ENCODE data around the gene CDH16. TPM values are rescaled to one million over a fixed set of nuclear protein-coding genes. Genes with fewer than 3 reads are reported as not detected.

Gene CDH16
- total RNA-seq, 1 experiment from 2014 or later: not detected

GRCh38 chr16:66917741-66918140 is 944 bp downstream of the CDH16 start:
- DNase-seq: no peak
- Mint-ChIP-seq H3K9me3 (ENCODE audit: low read depth, unreplicated experiment) (no peaks in the 10 kb centered on the region), H3K27ac (ENCODE audit: unreplicated experiment) (no peak overlapping the region), H3K27me3 (ENCODE audit: unreplicated experiment) (peaks cover 33% of the 10 kb centered on the region), H3K4me3 (ENCODE audit: low read depth, unreplicated experiment) (no peak overlapping the region), H3K36me3 (ENCODE audit: insufficient read depth, unreplicated experiment) (no peaks in the 10 kb centered on the region), H3K4me1 (ENCODE audit: low read depth, unreplicated experiment) (no peaks in the 10 kb centered on the region)
- CTCF ChIA-PET: no interaction called here
- intact Hi-C loops (cut with micrococcal nuclease; ENCODE audit: unreplicated experiment): no loop called here
- BruUV-seq (replicated peaks): no TSS peak
- no peak for TF ChIP-seq CTCF (IDR thresholded peaks at IDR 0.05; ENCODE audit: unreplicated experiment)

- DNase-seq: no peak
- intact Hi-C loops (cut with micrococcal nuclease; ENCODE audit: unreplicated experiment): no loop called here
- Mint-ChIP-seq H3K27ac (ENCODE audit: unreplicated experiment) (no peak overlapping the region), H3K36me3 (ENCODE audit: insufficient read depth, unreplicated experiment) (no peaks in the 10 kb centered on the region), H3K9me3 (ENCODE audit: low read depth, unreplicated experiment) (no peaks in the 10 kb centered on the region), H3K4me3 (ENCODE audit: low read depth, unreplicated experiment) (no peak overlapping the region), H3K27me3 (ENCODE audit: unreplicated experiment) (peaks cover 33% of the 10 kb centered on the region), H3K4me1 (ENCODE audit: low read depth, unreplicated experiment) (no peaks in the 10 kb centered on the region)
- TF ChIP-seq CTCF (IDR thresholded peaks at IDR 0.05; ENCODE audit: unreplicated experiment): no peak
- no TSS peak for BruUV-seq (replicated peaks)
- CTCF ChIA-PET: no interaction called here
Measured at GRCh38 chr16:66916518-66916917, 2.2 kb downstream of the CDH16 start.

GRCh38 chr16:66915041-66915440 is 3.6 kb downstream of the CDH16 start:
- no peak for TF ChIP-seq CTCF (IDR thresholded peaks at IDR 0.05; ENCODE audit: unreplicated experiment)
- no peaks in the 10 kb centered on the region for H3K4me1 Mint-ChIP-seq (ENCODE audit: low read depth, unreplicated experiment)
- H3K36me3 Mint-ChIP-seq (ENCODE audit: insufficient read depth, unreplicated experiment): no peaks in the 10 kb centered on the region
- intact Hi-C loops (cut with micrococcal nuclease; ENCODE audit: unreplicated experiment): no loop called here
- H3K9me3 Mint-ChIP-seq (ENCODE audit: low read depth, unreplicated experiment): no peaks in the 10 kb centered on the region
- no TSS peak for BruUV-seq (replicated peaks)
- peaks cover 33% of the 10 kb centered on the region for H3K27me3 Mint-ChIP-seq (ENCODE audit: unreplicated experiment)
- CTCF ChIA-PET: no interaction called here
- H3K4me3 Mint-ChIP-seq (ENCODE audit: low read depth, unreplicated experiment): no peak overlapping the region
- DNase-seq: no peak
- H3K27ac Mint-ChIP-seq (ENCODE audit: unreplicated experiment): no peak overlapping the region

- DNase-seq: no peak
- H3K9me3 Mint-ChIP-seq (ENCODE audit: low read depth, unreplicated experiment): no peaks in the 10 kb centered on the region
- no peaks in the 10 kb centered on the region for H3K4me1 Mint-ChIP-seq (ENCODE audit: low read depth, unreplicated experiment)
- no peaks in the 10 kb centered on the region for H3K36me3 Mint-ChIP-seq (ENCODE audit: insufficient read depth, unreplicated experiment)
- no peak for TF ChIP-seq CTCF (IDR thresholded peaks at IDR 0.05; ENCODE audit: unreplicated experiment)
- BruUV-seq (replicated peaks): no TSS peak
- CTCF ChIA-PET: no interaction called here
- no peak overlapping the region for H3K27ac Mint-ChIP-seq (ENCODE audit: unreplicated experiment)
- H3K4me3 Mint-ChIP-seq (ENCODE audit: low read depth, unreplicated experiment): no peak overlapping the region
- intact Hi-C loops (cut with micrococcal nuclease; ENCODE audit: unreplicated experiment): no loop called here
- H3K27me3 Mint-ChIP-seq (ENCODE audit: unreplicated experiment): peaks cover 33% of the 10 kb centered on the region
Measured at GRCh38 chr16:66914541-66914940, 4.1 kb downstream of the CDH16 start.

GRCh38 chr16:66913711-66914110 is 5.0 kb downstream of the CDH16 start:
- no peak overlapping the region for H3K4me3 Mint-ChIP-seq (ENCODE audit: low read depth, unreplicated experiment)
- no peaks in the 10 kb centered on the region for H3K36me3 Mint-ChIP-seq (ENCODE audit: insufficient read depth, unreplicated experiment)
- intact Hi-C loops (cut with micrococcal nuclease; ENCODE audit: unreplicated experiment): no loop called here
- no TSS peak for BruUV-seq (replicated peaks)
- peaks cover 35% of the 10 kb centered on the region for H3K27me3 Mint-ChIP-seq (ENCODE audit: unreplicated experiment)
- no peaks in the 10 kb centered on the region for H3K9me3 Mint-ChIP-seq (ENCODE audit: low read depth, unreplicated experiment)
- no peak overlapping the region for H3K27ac Mint-ChIP-seq (ENCODE audit: unreplicated experiment)
- H3K4me1 Mint-ChIP-seq (ENCODE audit: low read depth, unreplicated experiment): no peaks in the 10 kb centered on the region
- no peak for DNase-seq
- TF ChIP-seq CTCF (IDR thresholded peaks at IDR 0.05; ENCODE audit: unreplicated experiment): no peak
- CTCF ChIA-PET: no interaction called here

Data from Calu3 (cell line).